Endodermal cell (in vitro differentiated cells): ENCODE measurements around the gene NPAS4. TPM values are rescaled to one million over a fixed set of nuclear protein-coding genes. Genes with fewer than 3 reads are reported as not detected.

Experiments used
- DNase-seq: peaks from one replicate; pipeline ENCODE4 v3.0.0-alpha.2; 2017
- H3K27ac ChIP-seq: 2 replicates; pipeline ENCODE4 v1.5.1; 2013; ENCODE audit warnings: mild to moderate bottlenecking, low read depth, low read length, moderate library complexity
- H3K27me3 ChIP-seq: 2 replicates; pipeline ENCODE4 v1.6.1; 2013; ENCODE audit warnings: mild to moderate bottlenecking, low read length, moderate library complexity; ENCODE audit not compliant: insufficient read depth, control insufficient read depth, poor library complexity, severe bottlenecking
- H3K36me3 ChIP-seq: 2 replicates; pipeline ENCODE4 v1.7.0; 2013; ENCODE audit warnings: mild to moderate bottlenecking, low read length, moderate library complexity; ENCODE audit not compliant: control insufficient read depth, insufficient read depth
- H3K4me1 ChIP-seq: one replicate; pipeline ENCODE4 v1.7.0; 2013; ENCODE audit warnings: low read length; ENCODE audit not compliant: control insufficient read depth, insufficient read depth
- H3K4me3 ChIP-seq: 2 replicates; pipeline ENCODE4 v1.5.1; 2013; ENCODE audit warnings: mild to moderate bottlenecking, low read length, moderate library complexity
- H3K9ac ChIP-seq: 2 replicates; pipeline ENCODE4 v1.6.1; 2013; ENCODE audit warnings: mild to moderate bottlenecking, low read length, moderate library complexity; ENCODE audit not compliant: poor library complexity, severe bottlenecking; ENCODE audit errors: extremely low read depth
- H3K9me3 ChIP-seq: 2 replicates; pipeline ENCODE4 v1.6.1; 2013; ENCODE audit warnings: mild to moderate bottlenecking, low read length, moderate library complexity; ENCODE audit not compliant: control insufficient read depth
- H3K27ac Mint-ChIP-seq: 2 replicates; pipeline ENCODE4 v1.8.0; 2020; ENCODE audit warnings: mixed read lengths
- H3K27me3 Mint-ChIP-seq: 2 replicates; pipeline ENCODE4 v1.8.0; 2021; ENCODE audit warnings: mild to moderate bottlenecking, mixed read lengths; ENCODE audit not compliant: insufficient read depth
- H3K36me3 Mint-ChIP-seq: 2 replicates; pipeline ENCODE4 v1.8.0; 2020; ENCODE audit warnings: low read depth, mixed read lengths
- H3K4me1 Mint-ChIP-seq: 2 replicates; pipeline ENCODE4 v1.8.0; 2020; ENCODE audit warnings: mixed read lengths
- H3K4me3 Mint-ChIP-seq: 2 replicates; pipeline ENCODE4 v1.8.0; 2020; ENCODE audit warnings: mild to moderate bottlenecking, moderate library complexity, mixed read lengths
- H3K9me3 Mint-ChIP-seq: 2 replicates; pipeline ENCODE4 v1.8.0; 2020; ENCODE audit warnings: mild to moderate bottlenecking, mixed read lengths
- CTCF ChIP-seq: fragments of 200-600 bp; sonication (generic); conservative IDR thresholded peaks from 2 replicates; pipeline ENCODE4 v1.5.0; 2021; ENCODE audit warnings: antibody characterized with exemption, mild to moderate bottlenecking
- WGBS, 2 experiments: methylation state at CpG; one replicate each; pipeline versions ENCODE4 v1.1.5 to v1.1.7; 2013; ENCODE audit warnings: missing lambda C conversion rate in 2 of 2, mixed read lengths in 1 of 2; ENCODE audit not compliant: insufficient coverage in 1 of 2, insufficient read length in 1 of 2; 5-methylcytosine and 5-hydroxymethylcytosine counted together
- total RNA-seq, 2 donors: library from RNA; stranded (reverse); fragmentation: NEBNext Ultra II Directional in 1 of 2; extraction: Animal tissue kit (Norgen Biotek cat#: 25700) in 1 of 2; gene quantifications; 2 replicates in 1 of 2; 3 replicates in 1 of 2; pipeline ENCODE4 v1.2.1, GENCODE V29; 2021

NPAS4 gene
- total RNA-seq, 2 donors from 2014 or later = not detected

DNA sequence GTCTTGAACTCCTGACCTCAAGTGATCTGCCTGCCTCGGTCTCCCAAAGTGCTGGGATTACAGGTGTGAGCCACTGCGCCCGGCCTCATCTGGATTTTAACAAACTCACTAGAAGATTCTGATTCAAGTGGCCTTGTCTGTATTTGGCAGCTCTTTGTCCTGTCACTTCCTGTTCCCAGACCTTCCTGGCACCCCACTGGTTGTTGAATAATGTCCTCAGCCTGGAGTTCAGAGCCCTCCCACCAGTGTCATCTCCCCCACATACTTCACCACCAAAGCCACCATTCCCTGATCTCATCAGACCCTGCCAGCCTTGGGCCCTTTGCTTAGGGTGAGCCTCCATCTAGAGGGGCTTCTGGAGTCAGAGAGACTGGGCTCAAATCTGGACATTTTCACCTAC lies 49.2 kb downstream of the NPAS4 start:
- H3K9me3 Mint-ChIP-seq = no peaks in the 10 kb centered on the region
- H3K4me3 Mint-ChIP-seq = no peak overlapping the region
- DNase-seq = peak; percentile 69
- peak overlapping the region; percentile 29 for H3K27ac Mint-ChIP-seq
- H3K9me3 ChIP-seq = no peaks in the 10 kb centered on the region
- 79 to 83% methylated on average over 3 of the region's 3 CpGs for WGBS, 2 experiments
- no peak overlapping the region for H3K27ac ChIP-seq
- H3K27me3 Mint-ChIP-seq = peaks cover 9% of the 10 kb centered on the region
- H3K4me3 ChIP-seq = no peak overlapping the region
- H3K36me3 ChIP-seq = no peaks in the 10 kb centered on the region
- no peak for TF ChIP-seq CTCF
- peaks cover 10% of the 10 kb centered on the region for H3K36me3 Mint-ChIP-seq
- no peaks in the 10 kb centered on the region for H3K27me3 ChIP-seq
- H3K9ac ChIP-seq = no peak overlapping the region
- H3K4me1 Mint-ChIP-seq = peaks cover 8% of the 10 kb centered on the region
- peaks cover 8% of the 10 kb centered on the region for H3K4me1 ChIP-seq

GRCh38 chr11:66471142-66471541 lies 50.3 kb downstream of the NPAS4 start:
- no peak overlapping the region for H3K9ac ChIP-seq
- no peak overlapping the region for H3K27ac Mint-ChIP-seq
- 93 to 94% methylated on average over 5 to 16 of the region's 16 CpGs for WGBS, 2 experiments
- no peaks in the 10 kb centered on the region for H3K36me3 ChIP-seq
- DNase-seq = no peak
- no peaks in the 10 kb centered on the region for H3K9me3 ChIP-seq
- peaks cover 10% of the 10 kb centered on the region for H3K36me3 Mint-ChIP-seq
- no peaks in the 10 kb centered on the region for H3K9me3 Mint-ChIP-seq
- TF ChIP-seq CTCF = no peak
- H3K27me3 Mint-ChIP-seq = no peaks in the 10 kb centered on the region
- peaks cover 8% of the 10 kb centered on the region for H3K4me1 Mint-ChIP-seq
- no peak overlapping the region for H3K4me3 Mint-ChIP-seq
- H3K27me3 ChIP-seq = no peaks in the 10 kb centered on the region
- H3K27ac ChIP-seq = no peak overlapping the region
- H3K4me3 ChIP-seq = no peak overlapping the region
- peaks cover 8% of the 10 kb centered on the region for H3K4me1 ChIP-seq

GRCh38 chr11:66472054-66472453 lies 51.2 kb downstream of the NPAS4 start:
- Histone ChIP-seq H3K27me3 (no peaks in the 10 kb centered on the region), H3K4me3 (no peak overlapping the region), H3K9ac (no peak overlapping the region), H3K36me3 (no peaks in the 10 kb centered on the region), H3K27ac (no peak overlapping the region), H3K4me1 (peaks cover 8% of the 10 kb centered on the region), H3K9me3 (no peaks in the 10 kb centered on the region)
- peaks cover 10% of the 10 kb centered on the region for H3K36me3 Mint-ChIP-seq
- H3K27ac Mint-ChIP-seq = no peak overlapping the region
- 95 to 100% methylated on average over 4 to 9 of the region's 9 CpGs for WGBS, 2 experiments
- H3K27me3 Mint-ChIP-seq = no peaks in the 10 kb centered on the region
- no peaks in the 10 kb centered on the region for H3K9me3 Mint-ChIP-seq
- no peak for DNase-seq
- no peak overlapping the region for H3K4me3 Mint-ChIP-seq
- peaks cover 8% of the 10 kb centered on the region for H3K4me1 Mint-ChIP-seq
- TF ChIP-seq CTCF = no peak
